A673 (cell line): ENCODE results near the gene MRNIP. TPM values are rescaled to one million over a fixed set of nuclear protein-coding genes. Genes with fewer than 3 reads are reported as not detected.

Experiments used
- BruUV-seq: library from RNA; stranded (reverse); fragments of 400-500 nt; replicated peaks from 2 replicates; lab custom pipeline; 2021; lab: Mats Ljungman, UMichigan
- CTCF ChIA-PET: fragments of 300-600 bp; sonication (Branson Sonifier 250); formaldehyde crosslinking; loops from one replicate; lab custom pipeline; 2022; ENCODE audit warnings: antibody characterized with exemption; lab: Charles Lee
- POLR2A ChIA-PET: fragments of 300-600 bp; sonication (Branson Sonifier 250); formaldehyde crosslinking; loops from one replicate; lab custom pipeline; 2022; ENCODE audit warnings: antibody characterized with exemption; ENCODE audit not compliant: low non-redundant PET; lab: Charles Lee
- DNase-seq: peaks from one replicate; pipeline ENCODE4 v3.0.0-alpha.2; 2015; ENCODE audit warnings: low spot score
- H3K27ac ChIP-seq: fragments of 200-600 bp; sonication (generic); 2 replicates; pipeline ENCODE4 v1.5.1; 2016; ENCODE audit warnings: mixed run types, low read depth, mild to moderate bottlenecking, mixed read lengths, antibody characterized with exemption, low read length; ENCODE audit not compliant: poor library complexity, severe bottlenecking
- H3K27me3 ChIP-seq: fragments of 200-600 bp; sonication (generic); replicated peaks from 2 replicates; pipeline ENCODE4 v1.6.1; 2017; ENCODE audit warnings: mixed run types, low read depth, mild to moderate bottlenecking, mixed read lengths, antibody characterized with exemption, low read length; ENCODE audit not compliant: insufficient read depth, poor library complexity
- H3K36me3 ChIP-seq: fragments of 200-600 bp; sonication (generic); 2 replicates; pipeline ENCODE4 v1.6.1; 2016; ENCODE audit warnings: mixed run types, mild to moderate bottlenecking, mixed read lengths, antibody characterized with exemption, low read length; ENCODE audit not compliant: insufficient read depth, poor library complexity, severe bottlenecking
- H3K4me1 ChIP-seq: fragments of 200-600 bp; sonication (generic); 2 replicates; pipeline ENCODE4 v1.6.1; 2017; ENCODE audit warnings: mixed run types, mild to moderate bottlenecking, mixed read lengths, antibody characterized with exemption, low read length; ENCODE audit not compliant: insufficient read depth, poor library complexity, severe bottlenecking
- H3K4me3 ChIP-seq: fragments of 200-600 bp; sonication (generic); 2 replicates; pipeline ENCODE4 v1.5.1; 2016; ENCODE audit warnings: low read depth, mixed run types, mild to moderate bottlenecking, mixed read lengths, low read length; ENCODE audit not compliant: poor library complexity, severe bottlenecking
- H3K9me3 ChIP-seq: fragments of 200-600 bp; sonication (generic); 2 replicates; pipeline ENCODE4 v1.6.1; 2016; ENCODE audit warnings: mixed run types, low read depth, mild to moderate bottlenecking, mixed read lengths, antibody characterized with exemption, low read length; ENCODE audit not compliant: poor library complexity, severe bottlenecking
- CTCF ChIP-seq: fragments of 300-800, 200-600 bp; sonication (generic); conservative IDR thresholded peaks from 2 replicates; pipeline ENCODE4 v1.5.1; 2017; ENCODE audit warnings: low read depth, mild to moderate bottlenecking, antibody characterized with exemption, low read length, moderate library complexity, mixed read lengths
- EZH2 ChIP-seq: fragments of 200-600 bp; sonication (generic); IDR thresholded peaks from 2 replicates; pipeline ENCODE4 v1.6.1; 2017; ENCODE audit warnings: borderline replicate concordance, low read depth, mild to moderate bottlenecking, mixed read lengths, antibody characterized with exemption, low read length; ENCODE audit not compliant: poor library complexity, severe bottlenecking
- intact Hi-C: fragments of 100-400 bp; cut with micrococcal nuclease; formaldehyde crosslinking; loops from one replicate; pipeline ENCODE4 v1.10.0; 2022; ENCODE audit not compliant: unreplicated experiment
- total RNA-seq: library from RNA; stranded (reverse); gene quantifications from 2 replicates; pipeline ENCODE4 v1.2.3, GENCODE V29; 2021

Gene MRNIP
- total RNA-seq, 1 experiment from 2014 or later: 31.3 TPM

- Histone ChIP-seq H3K4me3 (no peak overlapping the region), H3K27me3 (no peaks in the 10 kb centered on the region), H3K9me3 (no peaks in the 10 kb centered on the region), H3K4me1 (no peaks in the 10 kb centered on the region), H3K36me3 (peaks cover 65% of the 10 kb centered on the region), H3K27ac (no peak overlapping the region)
- no TSS peak for BruUV-seq
- intact Hi-C loops: no loop called here
- DNase-seq: no peak
- CTCF ChIA-PET: no interaction called here
- POLR2A ChIA-PET: no interaction called here
- TF ChIP-seq CTCF: no peak
- no peak for TF ChIP-seq EZH2
Measured at GRCh38 chr5:179828756-179829421, 29.7 kb downstream of the MRNIP start.

GRCh38 chr5:179827680-179828079, 30.9 kb downstream of the MRNIP start:
- no peak overlapping the region for H3K4me3 ChIP-seq
- TF ChIP-seq EZH2: no peak
- no peak for TF ChIP-seq CTCF
- H3K27ac ChIP-seq: no peak overlapping the region
- peak; percentile 33 for DNase-seq
- peaks cover 62% of the 10 kb centered on the region for H3K36me3 ChIP-seq
- ChIA-PET CTCF (no interaction called here), POLR2A (no interaction called here)
- no peaks in the 10 kb centered on the region for H3K27me3 ChIP-seq
- intact Hi-C loops: no loop called here
- H3K4me1 ChIP-seq: no peaks in the 10 kb centered on the region
- H3K9me3 ChIP-seq: no peaks in the 10 kb centered on the region
- BruUV-seq: no TSS peak

- H3K36me3 ChIP-seq: peaks cover 54% of the 10 kb centered on the region
- no TSS peak for BruUV-seq
- ChIA-PET CTCF (no interaction called here), POLR2A (no interaction called here)
- intact Hi-C loops: no loop called here
- H3K27me3 ChIP-seq: no peaks in the 10 kb centered on the region
- DNase-seq: no peak
- H3K4me1 ChIP-seq: peaks cover 7% of the 10 kb centered on the region
- no peak overlapping the region for H3K4me3 ChIP-seq
- TF ChIP-seq EZH2 (no peak), CTCF (no peak)
- no peak overlapping the region for H3K27ac ChIP-seq
- no peaks in the 10 kb centered on the region for H3K9me3 ChIP-seq
Measured at GRCh38 chr5:179825655-179826182, 32.9 kb downstream of the MRNIP start.
